ENCODE measurements around the gene PCDHGA7.

DNA sequence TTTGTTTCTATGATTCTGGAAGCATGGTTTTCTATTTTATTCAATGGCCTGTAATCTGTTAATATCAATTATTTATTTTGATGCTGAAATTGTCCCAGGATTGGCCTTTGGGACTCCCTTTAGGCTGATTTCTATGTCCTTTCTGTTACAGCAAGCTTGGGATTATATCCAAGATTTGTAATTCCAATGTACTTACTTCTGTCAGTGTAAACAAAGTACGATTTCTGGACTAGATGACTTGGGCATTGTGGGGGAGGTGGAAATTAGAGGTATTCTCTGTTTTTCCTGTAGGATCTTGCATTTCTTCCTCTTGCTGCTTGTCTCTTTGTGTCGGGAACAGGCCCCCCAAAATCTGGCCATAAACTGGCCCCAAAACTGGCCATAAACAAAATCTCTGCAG lies 51.5 kb downstream of the PCDHGA7 start:
- TF ChIP-seq, protein P1, sequence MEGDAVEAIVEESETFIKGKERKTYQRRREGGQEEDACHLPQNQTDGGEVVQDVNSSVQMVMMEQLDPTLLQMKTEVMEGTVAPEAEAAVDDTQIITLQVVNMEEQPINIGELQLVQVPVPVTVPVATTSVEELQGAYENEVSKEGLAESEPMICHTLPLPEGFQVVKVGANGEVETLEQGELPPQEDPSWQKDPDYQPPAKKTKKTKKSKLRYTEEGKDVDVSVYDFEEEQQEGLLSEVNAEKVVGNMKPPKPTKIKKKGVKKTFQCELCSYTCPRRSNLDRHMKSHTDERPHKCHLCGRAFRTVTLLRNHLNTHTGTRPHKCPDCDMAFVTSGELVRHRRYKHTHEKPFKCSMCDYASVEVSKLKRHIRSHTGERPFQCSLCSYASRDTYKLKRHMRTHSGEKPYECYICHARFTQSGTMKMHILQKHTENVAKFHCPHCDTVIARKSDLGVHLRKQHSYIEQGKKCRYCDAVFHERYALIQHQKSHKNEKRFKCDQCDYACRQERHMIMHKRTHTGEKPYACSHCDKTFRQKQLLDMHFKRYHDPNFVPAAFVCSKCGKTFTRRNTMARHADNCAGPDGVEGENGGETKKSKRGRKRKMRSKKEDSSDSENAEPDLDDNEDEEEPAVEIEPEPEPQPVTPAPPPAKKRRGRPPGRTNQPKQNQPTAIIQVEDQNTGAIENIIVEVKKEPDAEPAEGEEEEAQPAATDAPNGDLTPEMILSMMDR (IDR thresholded peaks at IDR 0.05): no peak
- TF ChIP-seq ELF1 (IDR thresholded peaks at IDR 0.05) (no peak), EZH2phosphoT487 (IDR thresholded peaks at IDR 0.05; ENCODE audit: borderline replicate concordance, low read depth) (no peak), POLR2AphosphoS5 (IDR thresholded peaks at IDR 0.05; ENCODE audit: low read depth, low read length) (no peak), RAD21 (IDR thresholded peaks at IDR 0.05; ENCODE audit: low read length) (no peak), TCF12 (IDR thresholded peaks at IDR 0.05) (no peak)
- TF ChIP-seq, protein P2, sequence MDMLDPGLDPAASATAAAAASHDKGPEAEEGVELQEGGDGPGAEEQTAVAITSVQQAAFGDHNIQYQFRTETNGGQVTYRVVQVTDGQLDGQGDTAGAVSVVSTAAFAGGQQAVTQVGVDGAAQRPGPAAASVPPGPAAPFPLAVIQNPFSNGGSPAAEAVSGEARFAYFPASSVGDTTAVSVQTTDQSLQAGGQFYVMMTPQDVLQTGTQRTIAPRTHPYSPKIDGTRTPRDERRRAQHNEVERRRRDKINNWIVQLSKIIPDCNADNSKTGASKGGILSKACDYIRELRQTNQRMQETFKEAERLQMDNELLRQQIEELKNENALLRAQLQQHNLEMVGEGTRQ (IDR thresholded peaks at IDR 0.05; ENCODE audit: borderline replicate concordance, low read depth, low read length): no peak
- TF ChIP-seq, protein P3, sequence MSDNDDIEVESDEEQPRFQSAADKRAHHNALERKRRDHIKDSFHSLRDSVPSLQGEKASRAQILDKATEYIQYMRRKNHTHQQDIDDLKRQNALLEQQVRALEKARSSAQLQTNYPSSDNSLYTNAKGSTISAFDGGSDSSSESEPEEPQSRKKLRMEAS (IDR thresholded peaks at IDR 0.05; ENCODE audit: low read depth): no peak
- TF ChIP-seq, protein P4, sequence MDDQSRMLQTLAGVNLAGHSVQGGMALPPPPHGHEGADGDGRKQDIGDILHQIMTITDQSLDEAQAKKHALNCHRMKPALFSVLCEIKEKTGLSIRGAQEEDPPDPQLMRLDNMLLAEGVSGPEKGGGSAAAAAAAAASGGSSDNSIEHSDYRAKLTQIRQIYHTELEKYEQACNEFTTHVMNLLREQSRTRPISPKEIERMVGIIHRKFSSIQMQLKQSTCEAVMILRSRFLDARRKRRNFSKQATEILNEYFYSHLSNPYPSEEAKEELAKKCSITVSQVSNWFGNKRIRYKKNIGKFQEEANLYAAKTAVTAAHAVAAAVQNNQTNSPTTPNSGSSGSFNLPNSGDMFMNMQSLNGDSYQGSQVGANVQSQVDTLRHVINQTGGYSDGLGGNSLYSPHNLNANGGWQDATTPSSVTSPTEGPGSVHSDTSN (IDR thresholded peaks at IDR 0.05): no peak

Measured in SK-N-SH (cell line).